CD4-positive, alpha-beta memory T cell (primary cell): ENCODE results near the gene APCDD1L. TPM values are rescaled to one million over a fixed set of nuclear protein-coding genes. Genes with fewer than 3 reads are reported as not detected.

Experiments
- CTCF ChIA-PET: fragments of 350-600 bp; sonication (Branson Sonifier 250); formaldehyde crosslinking; loops from one replicate; lab custom pipeline; 2021; ENCODE audit warnings: inconsistent platforms; ENCODE audit not compliant: partially characterized antibody; lab: Charles Lee
- POLR2A ChIA-PET: fragments of 350-600 bp; sonication (Branson Sonifier 250); formaldehyde crosslinking; loops from one replicate; lab custom pipeline; 2021; ENCODE audit not compliant: partially characterized antibody; lab: Charles Lee
- DNase-seq, 5 donors: peaks; one replicate each; pipeline versions ENCODE4 v3.0.0 to v3.0.0-alpha.2; 2020 to 2022; ENCODE audit warnings: mixed read lengths in 1 of 5
- H3K27ac ChIP-seq: one replicate; pipeline ENCODE4 v1.7.0; 2013; ENCODE audit warnings: low read depth, low read length
- H3K27me3 ChIP-seq: 2 replicates; pipeline ENCODE4 v1.7.0; 2013; ENCODE audit warnings: mild to moderate bottlenecking, low read length, moderate library complexity; ENCODE audit not compliant: insufficient read depth
- H3K36me3 ChIP-seq: 2 replicates; pipeline ENCODE4 v1.7.0; 2013; ENCODE audit warnings: mild to moderate bottlenecking, low read length, moderate library complexity; ENCODE audit not compliant: insufficient read depth
- H3K4me1 ChIP-seq: 2 replicates; pipeline ENCODE4 v1.7.0; 2013; ENCODE audit warnings: mild to moderate bottlenecking, low read length, moderate library complexity; ENCODE audit not compliant: insufficient read depth
- H3K4me3 ChIP-seq, 2 donors: one replicate each; pipeline ENCODE4 v1.7.0; 2013; ENCODE audit warnings: low read length in 2 of 2, mild to moderate bottlenecking in 1 of 2
- H3K9me3 ChIP-seq, 2 donors: one replicate each; pipeline ENCODE4 v1.7.0; 2013; ENCODE audit warnings: low read length in 2 of 2, control low read depth in 1 of 2; ENCODE audit not compliant: control insufficient read depth in 1 of 2
- H3K27ac Mint-ChIP-seq, 7 donors: one replicate each; pipeline ENCODE4 v1.8.0; 2020 to 2021; ENCODE audit warnings: mixed read lengths in 7 of 7, mild to moderate bottlenecking in 6 of 7, inconsistent platforms in 3 of 7, moderate library complexity in 3 of 7
- H3K27me3 Mint-ChIP-seq, 2 donors: one replicate each; pipeline ENCODE4 v1.8.0; 2020 to 2021; ENCODE audit warnings: mixed read lengths in 2 of 2
- H3K36me3 Mint-ChIP-seq, 2 donors: one replicate each; pipeline ENCODE4 v1.8.0; 2020 to 2021; ENCODE audit warnings: mixed read lengths in 2 of 2, inconsistent platforms in 1 of 2, mild to moderate bottlenecking in 1 of 2
- H3K4me1 Mint-ChIP-seq, 4 donors: one replicate each; pipeline ENCODE4 v1.8.0; 2020 to 2021; ENCODE audit warnings: mixed read lengths in 4 of 4, mild to moderate bottlenecking in 1 of 4
- H3K4me3 Mint-ChIP-seq, 8 donors: one replicate each; pipeline ENCODE4 v1.8.0; 2020 to 2021; ENCODE audit warnings: mixed read lengths in 8 of 8, mild to moderate bottlenecking in 7 of 8, moderate library complexity in 6 of 8, inconsistent platforms in 3 of 8
- H3K9me3 Mint-ChIP-seq, 8 donors: one replicate each; pipeline ENCODE4 v1.8.0; 2020 to 2021; ENCODE audit warnings: mixed read lengths in 8 of 8, mild to moderate bottlenecking in 5 of 8, inconsistent platforms in 3 of 8, moderate library complexity in 1 of 8
- intact Hi-C: fragments of 100-400 bp; cut with micrococcal nuclease; formaldehyde crosslinking; loops from one replicate; pipeline ENCODE4 v1.15.1; 2023
- polyA plus RNA-seq, 2 donors: library from polyadenylated mRNA; unstranded; fragments of 300-500 nt; fragmentation: Illumina TruSeq; gene quantifications; one replicate each; pipeline ENCODE4 v1.2.3, GENCODE V29; 2021
- total RNA-seq, 2 experiments: library from RNA; stranded (reverse); gene quantifications; one replicate each; pipeline ENCODE4 v1.2.3, GENCODE V29; 2021

Gene APCDD1L
- total and polyA plus RNA-seq, 4 experiments from 2014 or later, result 0.11 TPM; not detected in 3

GRCh38 chr20:58473453-58474425 lies 41.5 kb downstream of the APCDD1L start:
- no peaks in the 10 kb centered on the region for H3K4me1 ChIP-seq
- Mint-ChIP-seq H3K4me3 (no peak overlapping the region), H3K27ac (no peak overlapping the region), H3K36me3 (peaks cover 0 to 4% of the 10 kb centered on the region in 2 donors), H3K27me3 (peaks cover 0 to 1% of the 10 kb centered on the region in 2 donors), H3K4me1 (peaks cover 0 to 4% (median 0%) of the 10 kb centered on the region in 4 donors), H3K9me3 (peaks cover 0 to 12% (median 5%) of the 10 kb centered on the region in 8 donors)
- H3K4me3 ChIP-seq, result no peak overlapping the region
- intact Hi-C loops, result no loop called here
- no peaks in the 10 kb centered on the region for H3K36me3 ChIP-seq
- POLR2A ChIA-PET, result no interaction called here
- no peak for DNase-seq
- no peak overlapping the region for H3K27ac ChIP-seq
- no peaks in the 10 kb centered on the region for H3K9me3 ChIP-seq
- CTCF ChIA-PET, result no interaction called here
- H3K27me3 ChIP-seq, result no peaks in the 10 kb centered on the region

GRCh38 chr20:58472273-58473018 lies 42.8 kb downstream of the APCDD1L start:
- H3K27ac Mint-ChIP-seq, result peak overlapping the region in 1 of 7 donors; percentile 48

GRCh38 chr20:58471193-58472164 lies 43.7 kb downstream of the APCDD1L start:
- ChIA-PET CTCF (no interaction called here), POLR2A (no interaction called here)
- H3K27me3 ChIP-seq, result no peaks in the 10 kb centered on the region
- no peak overlapping the region for H3K4me3 Mint-ChIP-seq
- no peaks in the 10 kb centered on the region for H3K36me3 ChIP-seq
- H3K36me3 Mint-ChIP-seq, result peaks cover 0 to 4% of the 10 kb centered on the region in 2 donors
- H3K4me1 ChIP-seq, result no peaks in the 10 kb centered on the region
- H3K9me3 Mint-ChIP-seq, result peaks cover 0 to 1% (median 0%) of the 10 kb centered on the region in 8 donors
- intact Hi-C loops, result no loop called here
- H3K27ac Mint-ChIP-seq, result no peak overlapping the region
- H3K9me3 ChIP-seq, result no peaks in the 10 kb centered on the region
- no peak overlapping the region for H3K4me3 ChIP-seq
- H3K4me1 Mint-ChIP-seq, result peaks cover 0 to 4% (median 0%) of the 10 kb centered on the region in 4 donors
- DNase-seq, result no peak
- H3K27me3 Mint-ChIP-seq, result no peaks in the 10 kb centered on the region
- H3K27ac ChIP-seq, result no peak overlapping the region

More at GRCh38 chr20:58472273-58473018, 42.8 kb downstream of the APCDD1L start:
- H3K9me3 Mint-ChIP-seq, result peaks cover 0 to 7% (median 0%) of the 10 kb centered on the region in 8 donors
- peaks cover 0 to 1% of the 10 kb centered on the region in 2 donors for H3K27me3 Mint-ChIP-seq
- Histone ChIP-seq H3K27ac (no peak overlapping the region), H3K4me3 (no peak overlapping the region), H3K27me3 (no peaks in the 10 kb centered on the region), H3K4me1 (no peaks in the 10 kb centered on the region), H3K36me3 (no peaks in the 10 kb centered on the region), H3K9me3 (no peaks in the 10 kb centered on the region)
- intact Hi-C loops, result no loop called here
- no peak overlapping the region for H3K4me3 Mint-ChIP-seq
- peaks cover 0 to 4% (median 0%) of the 10 kb centered on the region in 4 donors for H3K4me1 Mint-ChIP-seq
- ChIA-PET POLR2A (no interaction called here), CTCF (interaction anchor here (0.6 kb wide), 1 partner anchor 15 kb away, joined by 3 read pairs; no protein-coding TSS in a partner anchor)
- H3K36me3 Mint-ChIP-seq, result peaks cover 0 to 4% of the 10 kb centered on the region in 2 donors
- no peak for DNase-seq

- no peaks in the 10 kb centered on the region for H3K36me3 ChIP-seq
- POLR2A ChIA-PET, result no interaction called here
- H3K4me1 ChIP-seq, result no peaks in the 10 kb centered on the region
- H3K27me3 ChIP-seq, result no peaks in the 10 kb centered on the region
- Mint-ChIP-seq H3K27me3 (no peaks in the 10 kb centered on the region), H3K4me3 (no peak overlapping the region), H3K9me3 (no peaks in the 10 kb centered on the region), H3K4me1 (peaks cover 0 to under 1% (median 0%) of the 10 kb centered on the region in 4 donors), H3K36me3 (peaks cover 0 to 4% of the 10 kb centered on the region in 2 donors), H3K27ac (no peak overlapping the region)
- DNase-seq, result no peak
- no peak overlapping the region for H3K27ac ChIP-seq
- intact Hi-C loops, result no loop called here
- no peak overlapping the region for H3K4me3 ChIP-seq
- no peaks in the 10 kb centered on the region for H3K9me3 ChIP-seq
- CTCF ChIA-PET, result no interaction called here
Measured at GRCh38 chr20:58470336-58471192, 44.6 kb downstream of the APCDD1L start.

- no peak overlapping the region for H3K4me3 Mint-ChIP-seq
- no peaks in the 10 kb centered on the region for H3K27me3 ChIP-seq
- no peaks in the 10 kb centered on the region for H3K36me3 Mint-ChIP-seq
- no peak overlapping the region for H3K27ac ChIP-seq
- no peak for DNase-seq
- POLR2A ChIA-PET, result no interaction called here
- no peaks in the 10 kb centered on the region for H3K27me3 Mint-ChIP-seq
- no peaks in the 10 kb centered on the region for H3K9me3 ChIP-seq
- H3K4me3 ChIP-seq, result no peak overlapping the region
- H3K27ac Mint-ChIP-seq, result no peak overlapping the region
- no peaks in the 10 kb centered on the region for H3K4me1 Mint-ChIP-seq
- no peaks in the 10 kb centered on the region for H3K36me3 ChIP-seq
- no peaks in the 10 kb centered on the region for H3K9me3 Mint-ChIP-seq
- intact Hi-C loops, result no loop called here
- no peaks in the 10 kb centered on the region for H3K4me1 ChIP-seq
- CTCF ChIA-PET, result no interaction called here
Measured at GRCh38 chr20:58469616-58470015, 45.6 kb downstream of the APCDD1L start.
